Measurements from ENCODE around the gene BBOF1. TPM values are rescaled to one million over a fixed set of nuclear protein-coding genes. Genes with fewer than 3 reads are reported as not detected.

BBOF1 gene
- total and polyA plus RNA-seq, 2 of the 8 experiments (the other 6 are each of a cell fraction or from before 2014, with no cell fraction given), result 0.26 to 0.60 TPM

DNA sequence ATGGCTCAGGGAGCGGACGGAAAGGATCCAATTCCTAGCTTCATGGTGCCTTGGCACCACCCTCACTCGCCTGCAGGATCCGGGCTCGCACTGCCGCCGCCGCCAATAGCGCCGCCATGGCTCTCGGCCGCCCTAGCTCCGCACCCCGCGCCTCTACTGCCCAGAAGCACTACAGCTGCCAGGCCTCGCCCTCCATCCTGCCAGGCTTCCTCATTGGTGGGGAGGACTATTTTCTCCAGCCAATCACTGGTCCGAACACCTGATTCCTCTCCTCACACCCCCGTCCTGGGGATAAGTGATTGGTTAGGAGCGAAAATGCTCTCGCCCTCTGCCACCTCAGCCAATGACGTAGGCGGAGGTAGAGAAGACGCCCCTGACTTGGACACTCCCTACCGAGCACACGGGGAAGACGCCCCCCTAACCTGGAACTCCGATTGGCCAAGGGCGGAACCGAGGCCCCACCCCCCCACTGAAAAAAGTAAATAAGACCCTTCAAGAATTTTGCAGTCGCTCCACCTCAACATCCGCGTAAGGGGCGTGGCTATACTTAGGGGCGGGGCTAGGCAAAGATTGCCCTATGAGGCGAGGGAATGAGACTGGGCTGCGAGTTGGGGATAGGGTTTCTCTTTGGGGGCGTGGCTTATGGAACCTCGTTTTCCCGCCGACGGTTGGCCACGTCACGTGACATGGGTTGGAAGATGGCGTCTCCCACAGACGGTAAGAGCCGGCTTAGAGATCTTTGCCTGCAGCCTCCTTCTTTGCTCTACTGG lies 65.3 kb downstream of the BBOF1 start, which contains the start of the genes ALDH6A1 and LIN52 (continued):
- peak in 1 of 2 experiments; percentile 77; a peak in 1 of 3 replicates for TF ChIP-seq EP300 (IDR thresholded peaks at IDR 0.05; ENCODE audit: borderline replicate concordance in 1 of 2, low read depth in 2 of 2, low read length in 2 of 2)
- no peak for TF ChIP-seq SAP30 (IDR thresholded peaks at IDR 0.05; ENCODE audit: insufficient read depth, insufficient replicate concordance, low read length)
